ENCODE results near the gene ATP6V0C. TPM values are rescaled to one million over a fixed set of nuclear protein-coding genes. Genes with fewer than 3 reads are reported as not detected.

ATP6V0C gene
- total and polyA plus RNA-seq, 2 of the 13 experiments (the other 11 are each of a cell fraction or from before 2014, with no cell fraction given), result 10.4 to 20.1 TPM

GRCh38 chr16:2473999-2474876 is 39.5 kb upstream of the ATP6V0C start (continued):
- peak; percentile 32 for TF ChIP-seq PHF8 (CRISPR knock-in tag; IDR thresholded peaks at IDR 0.05)
- peak; percentile 42; the same call in 1 of the 2 replicates for TF ChIP-seq TFDP2 (CRISPR knock-in tag; IDR thresholded peaks at IDR 0.05)
- no peak for TF ChIP-seq NFE2L1 (CRISPR knock-in tag; IDR thresholded peaks at IDR 0.05; ENCODE audit: borderline replicate concordance)
- peak; percentile 49; the same call in 1 of the 2 replicates for TF ChIP-seq IRF9 (CRISPR knock-in tag; IDR thresholded peaks at IDR 0.05; ENCODE audit: borderline replicate concordance)
- no peak for TF ChIP-seq IRX3 (CRISPR knock-in tag; IDR thresholded peaks at IDR 0.05; ENCODE audit: borderline replicate concordance, low read depth)
- no peak for TF ChIP-seq SCMH1 (CRISPR knock-in tag; IDR thresholded peaks at IDR 0.05; ENCODE audit: borderline replicate concordance)
- TF ChIP-seq CSRNP1 (CRISPR knock-in tag; IDR thresholded peaks at IDR 0.05), result no peak
- TF ChIP-seq SRSF4 (IDR thresholded peaks at IDR 0.05; ENCODE audit: low read depth, low read length, poor library complexity, severe bottlenecking), result no peak
- no peak for TF ChIP-seq ARNTL (CRISPR knock-in tag; IDR thresholded peaks at IDR 0.05)
- TF ChIP-seq ARNT (IDR thresholded peaks at IDR 0.05), result no peak
- no peak for TF ChIP-seq ZSCAN22 (CRISPR knock-in tag; IDR thresholded peaks at IDR 0.05)
- TF ChIP-seq ZNF256 (CRISPR knock-in tag; conservative IDR thresholded peaks at IDR 0.05), result no peak
- TF ChIP-seq ADNP (CRISPR knock-in tag; IDR thresholded peaks at IDR 0.05), result no peak
- no peak for TF ChIP-seq TCF7L2 (IDR thresholded peaks at IDR 0.05; ENCODE audit: low read depth, low read length)
- TF ChIP-seq, protein P1, sequence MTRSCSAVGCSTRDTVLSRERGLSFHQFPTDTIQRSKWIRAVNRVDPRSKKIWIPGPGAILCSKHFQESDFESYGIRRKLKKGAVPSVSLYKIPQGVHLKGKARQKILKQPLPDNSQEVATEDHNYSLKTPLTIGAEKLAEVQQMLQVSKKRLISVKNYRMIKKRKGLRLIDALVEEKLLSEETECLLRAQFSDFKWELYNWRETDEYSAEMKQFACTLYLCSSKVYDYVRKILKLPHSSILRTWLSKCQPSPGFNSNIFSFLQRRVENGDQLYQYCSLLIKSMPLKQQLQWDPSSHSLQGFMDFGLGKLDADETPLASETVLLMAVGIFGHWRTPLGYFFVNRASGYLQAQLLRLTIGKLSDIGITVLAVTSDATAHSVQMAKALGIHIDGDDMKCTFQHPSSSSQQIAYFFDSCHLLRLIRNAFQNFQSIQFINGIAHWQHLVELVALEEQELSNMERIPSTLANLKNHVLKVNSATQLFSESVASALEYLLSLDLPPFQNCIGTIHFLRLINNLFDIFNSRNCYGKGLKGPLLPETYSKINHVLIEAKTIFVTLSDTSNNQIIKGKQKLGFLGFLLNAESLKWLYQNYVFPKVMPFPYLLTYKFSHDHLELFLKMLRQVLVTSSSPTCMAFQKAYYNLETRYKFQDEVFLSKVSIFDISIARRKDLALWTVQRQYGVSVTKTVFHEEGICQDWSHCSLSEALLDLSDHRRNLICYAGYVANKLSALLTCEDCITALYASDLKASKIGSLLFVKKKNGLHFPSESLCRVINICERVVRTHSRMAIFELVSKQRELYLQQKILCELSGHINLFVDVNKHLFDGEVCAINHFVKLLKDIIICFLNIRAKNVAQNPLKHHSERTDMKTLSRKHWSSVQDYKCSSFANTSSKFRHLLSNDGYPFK (CRISPR knock-in tag; IDR thresholded peaks at IDR 0.05; ENCODE audit: borderline replicate concordance), result no peak
- no peak for TF ChIP-seq MAFK (conservative IDR thresholded peaks at IDR 0.05 in 1 of 2, IDR thresholded peaks at IDR 0.05 in 1 of 2; ENCODE audit: low read length in 2 of 2)
- no peak for TF ChIP-seq ZNF383 (CRISPR knock-in tag; IDR thresholded peaks at IDR 0.05; ENCODE audit: borderline replicate concordance)
- no peak for TF ChIP-seq PHB2 (IDR thresholded peaks at IDR 0.05; ENCODE audit: partially characterized antibody)
- no peak for TF ChIP-seq ZNF207 (IDR thresholded peaks at IDR 0.05; ENCODE audit: borderline replicate concordance)
- TF ChIP-seq ZFP90 (CRISPR knock-in tag; IDR thresholded peaks at IDR 0.05; ENCODE audit: borderline replicate concordance), result no peak
- no peak for TF ChIP-seq DRAP1 (CRISPR knock-in tag; IDR thresholded peaks at IDR 0.05)
